Kidney epithelial cell (primary cell): ENCODE measurements around the gene FANCM. TPM values are rescaled to one million over a fixed set of nuclear protein-coding genes. Genes with fewer than 3 reads are reported as not detected.

Experiments used
- DNase-seq: peaks from one replicate; pipeline ENCODE4 v3.0.0-alpha.2; 2010; ENCODE audit warnings: low read depth
- H3K27me3 ChIP-seq: 2 replicates; pipeline ENCODE4 v1.6.0; 2011; ENCODE audit warnings: low read length; ENCODE audit not compliant: control insufficient read depth, insufficient read depth
- H3K36me3 ChIP-seq: 2 replicates; pipeline ENCODE4 v1.5.1; 2011; ENCODE audit warnings: low read length; ENCODE audit not compliant: control insufficient read depth, insufficient read depth
- H3K4me3 ChIP-seq: 2 replicates; pipeline ENCODE4 v1.5.1; 2011; ENCODE audit warnings: low read depth, mild to moderate bottlenecking, control low read depth, low read length
- total RNA-seq: library from RNA; depleted of rRNA; stranded (reverse); fragments of >200 nt; gene quantifications from 2 replicates; pipeline ENCODE4 v1.2.3, GENCODE V29; 2015
- TF ChIP-seq, protein P1 (sequence below): IDR thresholded peaks from 2 replicates; pipeline ENCODE4 v1.5.1; 2011; ENCODE audit warnings: mild to moderate bottlenecking, moderate library complexity, low read length, control low read depth, inconsistent platforms; ENCODE audit not compliant: insufficient read depth, poor library complexity, severe bottlenecking

The FANCM gene
- total RNA-seq, 1 donor from 2014 or later, result 4.6 TPM

DNA sequence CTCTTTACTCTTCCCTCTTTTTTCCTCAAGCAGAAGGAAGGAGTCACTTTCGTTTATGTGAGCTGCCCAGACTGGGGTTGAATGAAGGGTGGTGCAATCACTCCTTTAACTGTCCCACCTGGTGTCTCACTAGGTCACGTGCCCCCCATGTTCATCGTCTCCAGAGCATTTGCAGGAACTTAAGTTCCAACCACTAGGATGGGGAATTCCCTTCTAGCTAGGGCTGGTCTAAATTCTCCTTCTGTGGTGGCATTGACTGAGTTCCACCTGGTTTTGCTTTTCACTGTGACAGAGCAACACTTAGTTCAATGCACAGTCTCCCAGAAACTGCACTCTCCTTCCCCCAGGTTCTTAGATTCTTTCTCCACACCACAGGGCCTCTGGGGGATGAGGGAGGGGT lies 9.5 kb downstream of the FANCM start:
- TF ChIP-seq, protein P1, sequence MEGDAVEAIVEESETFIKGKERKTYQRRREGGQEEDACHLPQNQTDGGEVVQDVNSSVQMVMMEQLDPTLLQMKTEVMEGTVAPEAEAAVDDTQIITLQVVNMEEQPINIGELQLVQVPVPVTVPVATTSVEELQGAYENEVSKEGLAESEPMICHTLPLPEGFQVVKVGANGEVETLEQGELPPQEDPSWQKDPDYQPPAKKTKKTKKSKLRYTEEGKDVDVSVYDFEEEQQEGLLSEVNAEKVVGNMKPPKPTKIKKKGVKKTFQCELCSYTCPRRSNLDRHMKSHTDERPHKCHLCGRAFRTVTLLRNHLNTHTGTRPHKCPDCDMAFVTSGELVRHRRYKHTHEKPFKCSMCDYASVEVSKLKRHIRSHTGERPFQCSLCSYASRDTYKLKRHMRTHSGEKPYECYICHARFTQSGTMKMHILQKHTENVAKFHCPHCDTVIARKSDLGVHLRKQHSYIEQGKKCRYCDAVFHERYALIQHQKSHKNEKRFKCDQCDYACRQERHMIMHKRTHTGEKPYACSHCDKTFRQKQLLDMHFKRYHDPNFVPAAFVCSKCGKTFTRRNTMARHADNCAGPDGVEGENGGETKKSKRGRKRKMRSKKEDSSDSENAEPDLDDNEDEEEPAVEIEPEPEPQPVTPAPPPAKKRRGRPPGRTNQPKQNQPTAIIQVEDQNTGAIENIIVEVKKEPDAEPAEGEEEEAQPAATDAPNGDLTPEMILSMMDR, result no peak
- H3K36me3 ChIP-seq, result peaks cover 1% of the 10 kb centered on the region
- H3K4me3 ChIP-seq, result no peak overlapping the region
- DNase-seq, result no peak
- H3K27me3 ChIP-seq, result no peaks in the 10 kb centered on the region

DNA sequence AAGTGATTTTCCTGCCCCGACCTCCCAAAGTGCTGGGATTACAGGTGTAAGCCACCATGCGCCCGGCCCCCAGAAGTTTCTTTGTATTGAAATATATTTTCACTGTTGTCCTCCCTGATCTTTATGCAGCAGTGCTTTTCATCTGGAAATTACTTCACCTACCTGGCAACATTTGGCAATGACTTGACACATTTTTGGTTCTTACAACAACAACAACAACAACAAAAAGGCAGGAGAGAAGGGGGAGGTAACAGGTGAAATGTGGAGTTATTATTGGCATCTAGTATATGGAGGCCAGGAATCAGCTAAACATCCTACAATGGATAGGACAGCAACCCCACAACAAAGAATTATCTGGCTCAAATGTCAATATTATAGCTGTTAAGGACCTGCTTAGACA lies 13.9 kb downstream of the FANCM start:
- TF ChIP-seq, protein P1, result no peak
- no peak for DNase-seq
- Histone ChIP-seq H3K27me3 (no peaks in the 10 kb centered on the region), H3K4me3 (no peak overlapping the region), H3K36me3 (no peaks in the 10 kb centered on the region)

DNA sequence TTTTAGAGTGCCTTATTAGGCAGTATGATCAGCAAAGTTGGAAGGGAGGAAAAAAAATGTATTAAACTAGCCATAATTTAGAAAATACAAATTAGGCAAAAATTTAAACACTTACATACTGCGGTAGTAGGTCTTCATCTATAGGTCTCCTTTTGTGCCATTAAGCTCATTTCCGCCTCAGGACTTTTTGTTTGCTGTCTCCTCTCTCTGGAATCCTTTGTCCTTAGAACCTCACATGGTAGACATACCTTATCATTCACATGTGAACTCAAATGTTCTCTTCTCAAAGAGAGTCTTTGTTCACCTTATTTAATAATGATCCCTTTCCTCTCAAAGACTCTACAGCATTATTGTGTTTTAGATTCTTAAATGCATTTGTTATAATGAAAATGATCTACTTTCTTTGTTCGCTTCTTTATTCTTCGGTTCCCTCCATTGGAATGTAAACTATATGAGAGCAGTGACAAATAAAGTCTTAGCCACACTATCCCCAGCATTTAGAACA lies 14.7 kb downstream of the FANCM start:
- no peaks in the 10 kb centered on the region for H3K27me3 ChIP-seq
- H3K4me3 ChIP-seq, result no peak overlapping the region
- no peak for DNase-seq
- TF ChIP-seq, protein P1, result no peak
- no peaks in the 10 kb centered on the region for H3K36me3 ChIP-seq

DNA sequence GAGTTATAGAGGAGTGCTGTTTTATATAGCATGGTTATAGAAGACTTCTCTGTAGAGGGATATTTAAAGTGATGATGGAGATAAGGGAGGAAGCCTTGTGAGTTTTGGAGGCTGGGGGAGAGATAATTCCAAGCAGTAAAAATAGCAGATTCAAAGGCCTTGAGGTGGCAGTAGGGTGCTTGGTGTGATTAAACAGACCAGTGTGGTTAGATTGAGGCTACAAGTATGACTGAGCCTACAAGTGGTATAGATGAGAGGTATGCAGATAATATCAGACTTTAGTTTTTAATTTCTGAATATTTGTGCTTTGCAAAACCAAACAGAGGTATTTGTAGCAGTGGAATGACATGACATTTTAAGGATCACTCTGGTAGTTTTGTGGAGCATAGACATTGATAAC lies 20.3 kb downstream of the FANCM start:
- TF ChIP-seq, protein P1, result no peak
- H3K36me3 ChIP-seq, result no peaks in the 10 kb centered on the region
- no peak overlapping the region for H3K4me3 ChIP-seq
- DNase-seq, result no peak
- no peaks in the 10 kb centered on the region for H3K27me3 ChIP-seq

DNA sequence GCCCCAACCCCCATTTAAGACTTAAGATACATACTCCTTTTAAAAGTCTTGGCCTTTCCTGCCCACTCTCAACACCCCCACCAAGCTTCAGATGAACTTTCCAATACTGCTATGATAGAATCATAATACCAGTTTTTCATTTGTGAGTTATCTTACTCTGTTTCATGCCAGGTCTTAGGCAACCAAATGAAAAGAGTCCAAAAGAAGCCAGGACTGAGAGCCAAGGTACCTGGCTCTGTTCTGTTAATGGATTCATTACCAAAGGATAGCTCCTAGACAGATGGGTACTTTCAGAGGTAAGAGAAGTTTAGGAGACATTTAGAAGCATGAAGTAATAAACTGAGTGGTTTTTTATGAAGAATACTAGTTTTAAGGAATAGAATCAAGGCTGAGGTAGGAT lies 34.2 kb downstream of the FANCM start:
- no peaks in the 10 kb centered on the region for H3K27me3 ChIP-seq
- H3K4me3 ChIP-seq, result no peak overlapping the region
- TF ChIP-seq, protein P1, result no peak
- DNase-seq, result no peak
- no peaks in the 10 kb centered on the region for H3K36me3 ChIP-seq

DNA sequence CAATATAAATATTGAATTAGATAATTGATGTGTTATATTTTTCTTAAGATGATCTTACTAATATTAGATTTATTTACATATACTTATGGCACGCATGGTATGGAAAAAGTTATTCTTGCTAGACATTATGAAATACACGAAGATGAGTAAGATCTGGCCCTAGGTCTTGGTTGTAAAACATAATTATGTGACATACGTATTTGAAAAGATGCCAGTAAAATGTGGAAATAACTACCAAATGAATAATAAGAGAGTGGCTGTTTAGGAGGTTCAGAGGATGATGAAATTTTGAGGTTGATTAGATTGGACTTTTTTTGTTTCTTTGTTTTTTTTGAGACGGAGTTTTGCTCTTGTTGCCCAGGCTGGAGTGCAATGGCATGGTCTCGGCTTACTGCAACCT lies 41.3 kb downstream of the FANCM start:
- DNase-seq, result no peak
- Histone ChIP-seq H3K27me3 (no peaks in the 10 kb centered on the region), H3K4me3 (no peak overlapping the region), H3K36me3 (no peaks in the 10 kb centered on the region)
- TF ChIP-seq, protein P1, result no peak
